HG03097 (cell line): ENCODE data around the gene ZFAND3.
"Not testable (repeated sequence)": the region's sequence is repeated elsewhere in the genome, so short reads cannot be mapped to it uniquely, and the experiment has no call there.

Experiments
- ATAC-seq: cut with Tn5 transposase; IDR thresholded peaks from one replicate; pipeline ENCODE4 v1.9.1; 2021; ENCODE audit not compliant: unreplicated experiment, low FRiP score

ZFAND3 gene

DNA sequence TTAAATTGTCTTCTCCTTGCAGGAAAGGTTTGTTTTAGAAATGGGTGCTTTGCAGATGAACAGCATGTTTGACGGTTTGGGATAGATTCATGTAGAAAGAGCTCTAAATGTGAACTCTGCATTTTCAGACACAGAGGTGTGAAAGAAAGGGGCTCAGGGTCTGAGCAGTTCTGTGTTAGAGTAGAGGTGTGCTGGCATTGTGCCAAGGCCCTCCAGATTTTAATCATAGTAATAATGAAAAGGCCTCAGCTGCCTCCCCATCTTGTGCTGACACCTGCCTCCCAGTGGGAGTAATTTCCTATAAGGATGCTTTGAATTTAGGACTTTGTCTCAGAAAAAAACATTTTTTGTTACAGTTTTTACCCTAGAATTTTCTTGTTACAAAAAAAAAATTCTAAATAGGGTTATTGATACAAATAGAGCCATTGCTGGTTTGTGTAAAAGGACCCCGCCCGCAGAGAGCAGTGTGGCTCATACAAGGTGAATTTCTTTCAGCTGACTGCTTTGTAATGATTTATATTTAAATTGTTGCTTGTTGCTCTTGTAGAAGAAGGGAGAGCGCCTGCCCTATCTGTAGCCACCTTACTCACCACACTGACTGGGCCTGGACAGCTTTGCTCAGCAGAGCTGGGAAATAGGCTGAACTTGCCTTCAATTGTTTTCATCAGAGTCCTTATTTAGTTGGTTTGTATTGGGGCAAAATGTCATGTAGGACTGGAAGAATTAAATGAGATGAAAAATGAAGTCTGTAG lies 294.5 kb downstream of the ZFAND3 start:
- ATAC-seq: no peak

- no peak for ATAC-seq
Observed at GRCh38 chr6:38114976-38115625, 295.6 kb downstream of the ZFAND3 start.

DNA sequence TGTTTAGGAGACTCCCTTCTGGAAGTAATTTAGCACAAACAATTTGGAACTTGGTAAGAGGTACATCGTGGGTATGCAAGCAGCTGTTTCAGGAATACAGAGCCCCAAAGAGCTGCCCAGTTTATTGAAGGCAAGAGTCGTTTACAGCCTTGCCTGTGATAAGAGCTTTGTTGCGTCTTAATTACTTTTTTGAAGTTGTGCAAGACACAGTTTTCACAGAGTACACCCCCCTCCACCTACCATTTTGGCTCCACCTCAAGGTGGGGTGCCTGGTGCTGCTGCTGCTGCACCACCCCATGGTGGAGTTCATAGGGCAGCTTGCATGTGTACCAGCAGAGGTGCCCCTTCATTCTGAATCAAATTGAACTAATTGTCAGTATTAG lies 296.1 kb downstream of the ZFAND3 start:
- ATAC-seq: no peak

DNA sequence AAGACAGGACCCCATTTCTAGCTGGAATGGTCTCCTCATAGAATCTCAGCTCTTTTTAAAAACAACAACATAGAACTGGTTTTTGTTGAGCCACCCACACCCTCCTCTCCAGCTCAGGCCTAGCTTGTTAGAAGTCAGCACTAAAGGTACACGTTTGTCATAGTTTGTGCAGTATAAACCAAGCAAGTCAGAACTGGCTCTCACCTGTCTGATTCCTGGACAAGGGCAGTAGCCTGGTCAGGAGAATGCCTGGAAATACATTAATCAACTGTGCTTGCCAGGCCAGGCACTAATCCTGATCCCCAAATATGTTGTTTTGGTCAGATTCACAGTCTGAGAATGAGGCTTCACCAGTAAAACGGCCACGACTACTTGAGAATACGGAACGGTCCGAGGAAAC lies 296.7 kb downstream of the ZFAND3 start:
- no peak for ATAC-seq

DNA sequence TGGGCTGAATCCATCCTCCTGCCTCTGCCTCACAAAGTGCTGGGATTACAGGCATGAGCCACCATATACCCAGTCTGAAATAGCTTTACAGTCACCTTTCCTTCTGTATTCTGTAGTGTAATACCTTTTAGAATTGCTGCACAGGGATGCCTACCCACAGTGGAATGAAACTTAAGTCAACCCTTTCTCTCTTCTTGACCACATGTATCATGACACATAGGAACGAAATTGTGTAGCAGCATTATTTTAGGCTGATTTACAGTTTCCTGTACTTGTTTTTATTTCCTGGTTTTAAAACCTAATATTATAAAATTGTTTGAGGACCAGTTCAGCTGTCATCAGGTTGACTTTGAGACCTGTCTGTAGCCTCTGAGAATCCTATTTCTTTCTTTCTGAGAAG lies 297.8 kb downstream of the ZFAND3 start:
- ATAC-seq: no peak

- no peak for ATAC-seq
Observed at GRCh38 chr6:38118791-38119365, 299.4 kb downstream of the ZFAND3 start.

DNA sequence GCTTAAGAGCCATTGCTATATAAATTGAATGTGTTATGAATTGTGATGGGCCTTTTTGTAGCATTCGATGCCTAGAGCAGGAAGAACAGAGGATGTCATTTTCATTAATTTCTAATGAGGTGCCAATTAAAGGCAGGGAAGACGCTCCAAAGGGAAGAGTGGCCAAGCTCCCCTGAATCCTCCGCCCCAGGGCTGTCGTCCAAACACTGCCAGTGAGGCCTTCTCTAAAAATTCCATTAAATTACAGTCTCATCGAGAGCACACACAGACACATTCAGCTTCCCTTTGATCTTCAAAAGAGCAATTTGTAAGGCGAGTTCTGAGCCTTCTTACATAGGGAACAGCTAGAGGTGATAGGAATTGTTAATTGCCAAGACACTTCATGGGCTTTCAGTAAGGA lies 300.0 kb downstream of the ZFAND3 start:
- no peak for ATAC-seq

DNA sequence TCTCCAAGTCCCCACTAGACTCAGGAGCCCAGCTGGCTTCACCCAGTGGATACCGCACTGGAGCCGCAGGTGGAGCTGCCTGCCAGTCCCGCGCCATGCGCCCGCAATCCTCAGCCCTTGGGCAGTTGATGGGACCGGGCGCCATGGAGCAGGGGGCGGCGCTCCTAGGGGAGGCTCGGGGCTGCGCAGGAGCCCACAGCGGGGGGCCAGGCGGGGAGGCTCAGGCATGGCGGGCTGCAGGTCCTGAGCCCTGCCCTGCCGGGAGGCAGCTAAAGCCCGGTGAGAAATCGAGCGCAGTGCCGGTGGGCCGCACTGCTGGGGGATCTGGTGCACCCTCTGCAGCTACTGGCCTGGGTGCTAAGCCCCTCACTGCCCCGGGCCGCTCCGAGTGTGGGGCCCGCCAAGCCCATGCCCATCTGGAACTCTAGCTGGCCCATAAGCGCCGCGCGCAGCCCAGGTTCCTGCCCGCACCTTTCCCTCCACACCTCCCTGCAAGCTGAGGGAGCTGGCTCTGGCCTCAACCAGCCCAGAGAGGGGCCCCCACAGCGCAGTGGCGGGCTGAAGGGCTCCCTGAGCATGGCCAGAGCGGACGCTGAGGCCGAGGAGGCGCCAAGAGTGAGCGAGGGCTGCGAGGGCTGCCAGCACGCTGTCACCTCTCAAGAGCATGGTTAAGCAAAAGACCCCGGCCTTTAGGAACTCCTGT lies 304.8 kb downstream of the ZFAND3 start:
- ATAC-seq: not testable (repeated sequence)

GRCh38 chr6:38127284-38127683 lies 307.8 kb downstream of the ZFAND3 start:
- no peak for ATAC-seq

GRCh38 chr6:38131527-38131965 lies 312.0 kb downstream of the ZFAND3 start:
- no peak for ATAC-seq

DNA sequence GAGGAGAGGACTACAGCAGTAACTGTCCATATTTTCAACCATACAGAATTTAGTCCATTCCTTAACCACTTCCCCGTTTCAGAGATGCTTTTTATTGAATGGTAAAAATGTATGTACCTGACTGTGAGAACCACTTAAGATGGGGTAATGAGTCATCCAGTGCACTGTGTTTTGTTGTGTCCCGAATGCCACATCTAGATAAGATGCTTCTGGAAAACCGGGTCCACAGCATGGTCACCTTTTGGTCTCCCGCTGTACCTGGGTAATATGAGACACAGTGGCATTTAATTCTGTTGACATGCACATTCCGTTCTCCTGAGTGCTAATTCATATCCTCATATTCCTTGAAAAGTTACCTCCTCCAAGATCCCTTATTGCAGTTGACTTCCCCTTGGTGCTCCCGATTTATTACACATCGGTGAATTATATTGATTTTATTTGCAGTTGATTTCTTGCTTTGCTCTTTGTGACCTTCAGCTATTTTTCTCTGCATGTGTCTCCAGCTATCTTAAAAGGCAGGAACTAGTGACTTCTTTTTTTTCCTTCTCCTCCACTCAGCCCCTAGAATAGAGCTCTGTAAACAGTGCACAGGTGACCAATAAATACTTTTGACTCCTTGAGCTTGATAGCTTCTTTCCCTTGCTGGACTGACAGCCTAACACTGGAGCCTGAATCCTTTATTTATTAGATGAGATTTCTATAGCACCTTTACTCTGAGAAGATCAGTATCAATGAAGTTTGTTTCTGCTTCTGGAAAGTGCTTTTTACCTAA lies 314.6 kb downstream of the ZFAND3 start:
- ATAC-seq: no peak

GRCh38 chr6:38134704-38135088 lies 315.2 kb downstream of the ZFAND3 start:
- ATAC-seq: no peak

DNA sequence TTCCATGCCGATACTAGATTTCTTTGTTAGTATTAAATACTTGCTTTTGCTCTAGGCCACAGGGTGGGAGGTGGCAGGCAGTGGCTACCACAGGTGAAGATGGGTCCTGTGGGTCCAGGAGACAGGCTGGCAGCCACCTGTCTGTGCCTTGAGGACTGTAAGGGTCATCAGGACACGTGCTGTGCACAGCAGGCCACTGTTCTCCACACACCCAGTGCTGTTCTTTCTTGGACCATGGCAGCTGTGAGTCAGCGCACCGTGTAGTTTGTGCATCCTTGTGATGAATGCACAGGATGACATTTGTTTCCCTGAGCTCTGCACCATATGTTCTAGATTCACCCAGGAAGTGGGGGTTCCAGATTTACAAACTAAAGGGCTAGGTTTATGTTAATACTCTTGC lies 317.0 kb downstream of the ZFAND3 start:
- no peak for ATAC-seq

- ATAC-seq: no peak
Observed at GRCh38 chr6:38137608-38138265, 318.2 kb downstream of the ZFAND3 start.

- no peak for ATAC-seq
Observed at GRCh38 chr6:38138374-38138773, 318.8 kb downstream of the ZFAND3 start.

DNA sequence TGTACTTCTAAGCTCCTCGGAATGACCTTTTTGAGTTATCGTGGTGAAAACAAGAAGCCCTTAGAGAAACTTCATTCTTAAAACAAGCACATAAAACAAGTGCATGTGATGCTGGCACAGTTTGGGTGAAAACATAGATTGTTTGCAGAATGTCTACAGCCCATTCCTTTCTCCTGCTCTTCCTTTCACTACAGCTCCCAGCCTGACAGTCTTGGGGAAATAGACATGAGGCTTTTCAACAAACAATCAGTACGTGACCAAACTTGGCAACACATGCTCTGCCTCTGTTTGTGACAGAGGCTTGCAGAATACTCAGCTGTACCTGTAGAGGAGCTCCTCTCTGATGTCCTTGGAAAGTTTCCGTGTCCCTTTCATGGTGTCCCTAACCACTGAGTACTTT lies 321.6 kb downstream of the ZFAND3 start:
- ATAC-seq: no peak

- no peak for ATAC-seq
Observed at GRCh38 chr6:38141716-38142115, 322.2 kb downstream of the ZFAND3 start.

- ATAC-seq: no peak
Observed at GRCh38 chr6:38142178-38142902, 322.8 kb downstream of the ZFAND3 start.
